Body of pancreas (tissue), 4 donors: ENCODE measurements around the gene TMEM221. TPM values are rescaled to one million over a fixed set of nuclear protein-coding genes. Genes with fewer than 3 reads are reported as not detected.
A peak's percentile ranks its signal among the peaks of the same experiment; 100 is the strongest.

ENCODE experiments used
- ATAC-seq: fragments of 150-250 bp; one replicate; pipeline ENCODE4 v1.9.1; 2016
- DNase-seq, 4 donors: peaks; one replicate each; pipeline ENCODE4 v3.0.0-alpha.2; 2019
- H3K27ac ChIP-seq, 4 donors: fragments of 200-600 bp; sonication (generic); 1 replicate in 3 of 4; 2 replicates in 1 of 4; pipeline versions ENCODE4 v1.5.1 to v1.6.1; 2016 to 2019; ENCODE audit warnings: mild to moderate bottlenecking in 1 of 4, mixed read lengths in 1 of 4, moderate library complexity in 1 of 4
- H3K27me3 ChIP-seq, 2 donors: fragments of 200-600 bp; sonication (generic); one replicate each; pipeline ENCODE4 v1.6.0; 2016; ENCODE audit warnings: mild to moderate bottlenecking in 1 of 2
- H3K36me3 ChIP-seq, 2 donors: fragments of 200-600 bp; sonication (generic); replicated peaks in 1 of 2; 2 replicates each; pipeline ENCODE4 v1.5.1; 2016; ENCODE audit warnings: low read depth in 2 of 2; ENCODE audit not compliant: insufficient read depth in 1 of 2
- H3K4me1 ChIP-seq: fragments of 200-600 bp; sonication (generic); one replicate; pipeline ENCODE4 v1.6.0; 2016
- H3K4me3 ChIP-seq, 2 donors: fragments of 200-600 bp; sonication (generic); 1 replicate in 1 of 2; 2 replicates in 1 of 2; pipeline ENCODE4 v1.5.1; 2016 to 2019
- H3K9me3 ChIP-seq, 3 donors: fragments of 200-600 bp; sonication (generic); 1 replicate in 2 of 3; 2 replicates in 1 of 3; pipeline ENCODE4 v1.5.1; 2016
- POLR2A ChIP-seq, 3 donors: fragments of 450-650 bp; IDR thresholded peaks; one replicate each; pipeline ENCODE4 v1.6.1; 2016; ENCODE audit warnings: antibody characterized with exemption in 3 of 3, mild to moderate bottlenecking in 2 of 3
- WGBS, 2 donors: methylation state at CpG; one replicate each; pipeline ENCODE4 v1.1.5; 2017; 5-methylcytosine and 5-hydroxymethylcytosine counted together
- intact Hi-C: fragments of 100-400 bp; cut with DNase I; formaldehyde crosslinking; loops from one replicate; pipeline ENCODE4 v1.15.1; 2023
- total RNA-seq, 2 donors: library from RNA; depleted of rRNA; stranded (reverse); fragments of >200 nt; gene quantifications; one replicate each; pipeline ENCODE4 v1.1.0, GENCODE V29; 2016
- TF ChIP-seq, protein P1 (sequence below), 7 experiments: fragments of 450-650 bp in 4 of 7; fragments of 200-600 bp in 3 of 7; sonication (generic) in 3 of 7; IDR thresholded peaks; one replicate each; pipeline ENCODE4 v1.5.1; 2016 to 2019; ENCODE audit warnings: antibody characterized with exemption in 7 of 7

The TMEM221 gene
- total RNA-seq, 2 donors from 2014 or later = 0.52 TPM; not detected in 1

GRCh38 chr19:17393002-17393401 is 55.5 kb downstream of the TMEM221 start:
- ATAC-seq = no peak
- no peaks in the 10 kb centered on the region for H3K36me3 ChIP-seq
- peaks cover 0 to 10% (median 0%) of the 10 kb centered on the region in 3 donors for H3K9me3 ChIP-seq
- TF ChIP-seq, protein P1, sequence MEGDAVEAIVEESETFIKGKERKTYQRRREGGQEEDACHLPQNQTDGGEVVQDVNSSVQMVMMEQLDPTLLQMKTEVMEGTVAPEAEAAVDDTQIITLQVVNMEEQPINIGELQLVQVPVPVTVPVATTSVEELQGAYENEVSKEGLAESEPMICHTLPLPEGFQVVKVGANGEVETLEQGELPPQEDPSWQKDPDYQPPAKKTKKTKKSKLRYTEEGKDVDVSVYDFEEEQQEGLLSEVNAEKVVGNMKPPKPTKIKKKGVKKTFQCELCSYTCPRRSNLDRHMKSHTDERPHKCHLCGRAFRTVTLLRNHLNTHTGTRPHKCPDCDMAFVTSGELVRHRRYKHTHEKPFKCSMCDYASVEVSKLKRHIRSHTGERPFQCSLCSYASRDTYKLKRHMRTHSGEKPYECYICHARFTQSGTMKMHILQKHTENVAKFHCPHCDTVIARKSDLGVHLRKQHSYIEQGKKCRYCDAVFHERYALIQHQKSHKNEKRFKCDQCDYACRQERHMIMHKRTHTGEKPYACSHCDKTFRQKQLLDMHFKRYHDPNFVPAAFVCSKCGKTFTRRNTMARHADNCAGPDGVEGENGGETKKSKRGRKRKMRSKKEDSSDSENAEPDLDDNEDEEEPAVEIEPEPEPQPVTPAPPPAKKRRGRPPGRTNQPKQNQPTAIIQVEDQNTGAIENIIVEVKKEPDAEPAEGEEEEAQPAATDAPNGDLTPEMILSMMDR (IDR thresholded peaks at IDR 0.05) = no peak
- no peak for TF ChIP-seq POLR2A (IDR thresholded peaks at IDR 0.05)
- H3K4me1 ChIP-seq = peaks cover 22% of the 10 kb centered on the region
- intact Hi-C loops = no loop called here
- 18 to 25% methylated on average over 2 of the region's 2 CpGs for WGBS, 2 donors
- H3K4me3 ChIP-seq = no peak overlapping the region
- H3K27me3 ChIP-seq = peaks cover 0 to 11% of the 10 kb centered on the region in 2 donors
- DNase-seq = no peak
- no peak overlapping the region for H3K27ac ChIP-seq

DNA sequence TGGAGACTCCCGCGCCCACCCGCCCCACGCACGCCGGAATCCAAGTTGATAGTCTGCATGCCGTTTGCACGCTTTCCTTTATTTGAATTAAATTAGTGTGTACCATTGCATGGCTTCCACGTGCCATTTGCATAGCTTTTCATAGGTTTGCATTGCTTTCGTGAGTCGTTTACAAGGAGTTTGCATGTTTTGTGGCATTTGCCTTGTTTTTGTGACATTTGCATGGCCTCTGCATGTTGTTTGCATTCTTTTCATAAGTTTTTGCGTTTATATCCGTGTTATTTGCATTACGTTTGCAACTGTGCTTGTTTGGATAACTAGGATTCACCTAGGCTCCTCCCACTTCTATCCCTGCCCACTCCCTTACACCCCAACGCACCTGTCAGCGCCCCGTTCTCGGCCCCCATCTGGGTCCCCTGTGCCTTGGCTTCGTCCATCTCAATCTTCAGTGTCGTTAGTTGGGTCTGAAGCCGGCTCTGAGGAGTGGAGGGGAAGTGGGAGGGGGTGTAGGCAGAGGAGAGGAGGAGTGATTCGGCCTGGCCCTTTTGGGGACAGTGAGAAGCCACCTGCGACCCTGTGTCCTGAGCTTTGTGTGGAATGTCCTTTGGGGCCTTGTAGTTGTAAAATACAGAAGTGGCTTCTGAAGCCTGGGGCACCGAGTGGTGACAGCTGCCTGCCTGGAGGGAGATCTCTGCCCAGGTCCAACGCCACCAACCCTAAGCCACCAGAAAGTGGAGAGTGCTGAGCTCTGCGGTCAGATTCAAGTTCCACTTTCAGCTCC is 56.9 kb downstream of the TMEM221 start:
- no peak overlapping the region for H3K4me3 ChIP-seq
- WGBS, 2 donors = 11 to 12% methylated on average over 17 to 26 of the region's 26 CpGs
- ATAC-seq = no peak

DNA sequence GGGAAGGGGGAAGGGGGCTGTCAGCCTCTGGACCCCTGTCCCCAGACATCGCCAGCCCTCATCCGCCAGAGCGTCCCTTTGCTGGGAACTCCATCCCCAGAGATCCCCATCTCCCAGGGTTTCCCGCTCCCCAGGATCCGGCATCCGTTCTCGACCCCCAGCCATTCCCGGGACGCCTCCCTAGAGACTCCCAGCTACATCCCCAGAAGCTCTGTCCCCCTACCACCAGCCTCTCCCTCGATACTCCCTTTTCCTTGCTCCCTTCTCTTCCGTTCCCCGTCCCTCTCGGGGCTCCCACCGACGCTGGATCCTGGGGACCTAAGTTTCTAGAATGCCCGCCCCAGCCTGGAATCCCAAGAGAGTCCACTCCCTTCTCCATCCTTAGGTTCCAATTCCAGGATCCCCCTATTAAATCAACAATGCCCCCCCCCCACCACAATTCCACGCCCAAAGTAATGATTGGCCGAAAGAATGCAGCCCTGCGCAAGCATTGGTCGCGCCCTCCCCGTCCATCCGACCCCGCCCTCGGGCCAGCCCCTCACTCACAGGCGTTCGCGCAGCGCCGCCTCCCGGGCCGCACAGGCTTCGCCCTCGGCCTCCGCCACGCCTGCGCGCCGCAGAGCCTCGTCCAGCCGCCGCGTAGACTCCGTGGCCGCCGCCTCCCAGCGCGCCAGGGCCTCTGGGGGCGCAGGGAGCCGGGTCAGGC is 57.6 kb downstream of the TMEM221 start:
- no peak overlapping the region for H3K27ac ChIP-seq
- TF ChIP-seq POLR2A (IDR thresholded peaks at IDR 0.05) = no peak
- TF ChIP-seq, protein P1 (IDR thresholded peaks at IDR 0.05) = peak; percentile 50 to 84 (median 54)
- DNase-seq (peak; percentile 80 to 88 (median 84)), ATAC-seq (peak; percentile 97)
- no peaks in the 10 kb centered on the region for H3K36me3 ChIP-seq
- H3K4me1 ChIP-seq = peaks cover 22% of the 10 kb centered on the region
- peaks cover 0 to 10% (median 0%) of the 10 kb centered on the region in 3 donors for H3K9me3 ChIP-seq
- intact Hi-C loops = no loop called here
- peaks cover 0 to 11% of the 10 kb centered on the region in 2 donors for H3K27me3 ChIP-seq
- H3K4me3 ChIP-seq = no peak overlapping the region
- WGBS, 2 donors = 1 to 3% methylated on average over 17 to 50 of the region's 50 CpGs

More for the DNA sequence above, 56.9 kb downstream of the TMEM221 start:
- H3K4me1 ChIP-seq = peaks cover 22% of the 10 kb centered on the region
- H3K27me3 ChIP-seq = peaks cover 0 to 11% of the 10 kb centered on the region in 2 donors
- H3K9me3 ChIP-seq = peaks cover 0 to 10% (median 0%) of the 10 kb centered on the region in 3 donors
- no peak for DNase-seq
- H3K27ac ChIP-seq = no peak overlapping the region
- intact Hi-C loops = no loop called here
- no peaks in the 10 kb centered on the region for H3K36me3 ChIP-seq
- TF ChIP-seq POLR2A (IDR thresholded peaks at IDR 0.05) = no peak
- TF ChIP-seq, protein P1 (IDR thresholded peaks at IDR 0.05) = no peak

- Histone ChIP-seq H3K4me1 (peaks cover 22% of the 10 kb centered on the region), H3K27ac (no peak overlapping the region)
- intact Hi-C loops = no loop called here
Observed at GRCh38 chr19:17389957-17390664, 58.4 kb downstream of the TMEM221 start.

More at GRCh38 chr19:17389957-17390664, 58.4 kb downstream of the TMEM221 start:
- DNase-seq (no peak), ATAC-seq (no peak)
- Histone ChIP-seq H3K27me3 (peaks cover 0 to 11% of the 10 kb centered on the region in 2 donors), H3K36me3 (no peaks in the 10 kb centered on the region), H3K4me3 (no peak overlapping the region), H3K9me3 (peaks cover 0 to 10% (median 0%) of the 10 kb centered on the region in 3 donors)
- 35 to 58% methylated on average over 3 to 7 of the region's 37 CpGs for WGBS, 2 donors
- TF ChIP-seq POLR2A (IDR thresholded peaks at IDR 0.05) = no peak
- TF ChIP-seq, protein P1 (IDR thresholded peaks at IDR 0.05) = no peak
